Measurements from ENCODE around the gene SLC6A19.
A peak's percentile ranks its signal among the peaks of the same experiment; 100 is the strongest.

SLC6A19 gene

DNA sequence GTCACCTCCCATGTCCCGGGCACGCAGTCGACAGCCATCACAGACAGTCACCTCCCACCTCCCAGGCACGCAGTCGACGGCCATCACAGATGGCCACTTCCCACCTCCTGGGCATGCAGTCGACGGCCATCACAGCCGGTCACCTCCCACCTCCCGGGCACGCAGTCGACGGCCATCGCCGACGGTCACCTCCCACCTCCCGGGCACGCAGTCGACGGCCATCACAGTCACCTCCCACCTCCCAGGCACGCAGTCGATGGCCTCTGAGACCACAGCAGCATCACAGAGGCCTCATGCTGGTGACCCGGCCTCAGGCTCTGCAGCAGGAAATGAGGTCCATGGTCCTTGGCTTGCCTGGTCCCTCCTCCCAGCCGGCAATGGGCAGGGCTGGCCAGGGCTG is 5.5 kb upstream of the SLC6A19 start:
- no peak for DNase-seq (ENCODE audit: low spot score)

DNA sequence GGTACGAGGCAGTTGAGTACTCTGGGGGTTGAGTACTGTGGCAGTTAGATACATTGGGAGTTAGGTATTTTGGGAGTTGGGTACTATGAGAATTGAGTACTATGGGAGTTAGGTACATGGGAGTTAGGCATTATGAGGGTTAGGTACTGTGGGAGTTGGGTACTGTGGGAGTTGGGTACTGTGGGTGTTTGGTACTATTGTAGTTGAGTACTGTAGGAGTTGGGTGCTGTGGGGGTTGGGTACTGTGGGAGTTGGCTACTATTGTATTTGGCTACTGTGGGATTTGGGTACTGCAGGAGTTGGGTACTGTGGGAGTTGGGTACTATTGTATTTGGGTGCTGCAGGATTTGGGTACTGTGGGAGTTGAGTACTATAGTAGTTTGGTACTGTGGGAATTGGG is 4.8 kb upstream of the SLC6A19 start:
- no peak for DNase-seq (ENCODE audit: low spot score)

DNA sequence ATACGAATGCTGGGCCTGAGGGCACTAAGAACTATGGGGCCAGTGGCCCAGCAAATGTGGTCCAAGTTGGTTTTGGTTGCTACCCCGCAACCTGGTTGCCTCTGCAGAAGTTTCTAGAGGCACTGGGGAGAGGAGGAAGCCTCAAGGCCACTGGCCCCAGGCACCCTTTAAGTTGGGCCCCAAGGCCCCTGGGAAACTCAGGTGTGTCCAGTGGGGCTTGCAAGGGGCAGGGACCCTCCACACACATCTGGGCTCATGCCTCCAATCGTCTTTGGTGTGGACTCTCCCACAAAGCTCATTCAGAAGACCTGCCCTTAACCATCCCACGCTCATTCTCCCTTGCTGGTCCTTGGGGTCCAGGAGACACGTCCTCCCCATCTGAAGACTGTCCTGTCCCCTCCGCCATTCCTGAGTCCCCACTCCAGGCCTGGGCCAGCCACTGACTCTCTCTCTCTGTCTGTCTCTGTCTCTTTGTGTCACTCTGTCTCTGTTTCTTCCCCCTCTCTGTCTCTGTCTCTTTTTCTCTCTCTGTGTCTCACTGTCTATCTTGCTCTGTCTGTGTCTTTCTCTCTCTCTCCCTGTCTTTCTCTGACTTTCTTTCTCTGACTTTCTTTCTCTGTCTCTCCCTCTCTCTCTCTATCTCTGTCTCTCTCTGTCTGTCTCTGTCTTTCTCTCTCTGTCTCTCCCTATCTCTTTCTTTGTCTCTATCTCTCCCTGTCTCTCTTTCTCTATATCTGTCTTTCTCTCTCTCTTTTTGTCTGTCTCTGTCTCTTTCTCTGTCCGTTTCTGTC is 3.3 kb upstream of the SLC6A19 start:
- no peak for DNase-seq (ENCODE audit: low spot score)

DNA sequence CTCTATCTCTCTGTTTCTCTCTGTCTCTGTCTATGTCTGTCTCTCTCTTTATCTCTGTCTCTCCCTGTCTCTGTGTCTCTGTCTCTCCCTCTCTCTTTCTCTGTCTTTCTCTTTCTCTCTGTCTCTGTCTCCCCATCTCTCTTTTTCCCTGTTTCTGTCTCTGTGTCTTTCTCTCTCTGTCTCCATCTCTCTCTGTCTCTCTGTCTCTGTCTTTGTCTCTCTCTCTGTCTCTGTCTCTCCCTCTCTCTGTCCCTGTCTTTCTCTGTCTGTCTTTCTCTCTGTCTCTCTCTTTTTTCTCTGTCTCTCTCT is 2.1 kb upstream of the SLC6A19 start:
- no peak for DNase-seq (ENCODE audit: low spot score)

DNA sequence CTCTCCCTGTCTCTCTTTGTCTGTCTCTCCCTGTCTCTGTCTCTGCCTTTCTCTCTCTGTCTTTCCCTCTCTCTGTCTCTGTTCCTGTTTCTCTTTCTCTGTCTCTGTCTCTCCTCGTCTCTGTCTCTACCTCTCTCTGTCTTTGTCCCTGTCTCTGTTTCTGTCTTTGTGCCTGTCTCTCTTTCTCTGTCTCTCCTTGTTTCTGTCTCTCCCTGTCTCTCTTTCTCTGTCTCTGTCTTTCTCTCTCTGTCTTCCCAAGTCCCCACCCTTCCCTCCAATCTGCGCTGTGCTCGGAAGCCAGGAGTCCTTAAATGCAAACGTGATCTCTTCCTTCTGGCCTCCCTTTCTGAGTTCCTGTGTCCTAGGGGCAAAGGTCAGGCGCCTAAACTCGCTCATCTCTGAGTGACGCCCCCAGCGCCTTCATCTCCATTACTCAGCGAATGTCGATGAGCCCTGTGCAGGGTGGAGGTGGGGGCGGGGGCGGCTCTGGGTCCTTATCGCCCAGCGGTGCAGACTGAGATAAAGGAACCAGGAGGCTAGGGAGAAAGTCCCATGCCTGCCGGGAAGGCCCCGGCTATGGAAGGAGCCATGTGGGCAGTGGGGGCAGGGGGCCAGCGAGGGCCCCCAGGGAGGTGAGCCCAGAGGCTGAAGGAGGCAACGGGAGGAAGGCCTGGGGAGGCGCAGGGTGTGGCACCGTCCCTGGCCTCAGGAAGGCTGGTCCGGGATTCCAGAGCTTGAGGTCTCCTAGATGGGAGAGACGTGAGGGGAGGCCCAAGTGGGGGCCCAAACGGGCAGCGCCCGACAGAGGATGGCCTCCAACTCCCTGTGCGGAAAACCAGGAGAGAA is 1.5 kb upstream of the SLC6A19 start:
- no peak for DNase-seq (ENCODE audit: low spot score)

DNA sequence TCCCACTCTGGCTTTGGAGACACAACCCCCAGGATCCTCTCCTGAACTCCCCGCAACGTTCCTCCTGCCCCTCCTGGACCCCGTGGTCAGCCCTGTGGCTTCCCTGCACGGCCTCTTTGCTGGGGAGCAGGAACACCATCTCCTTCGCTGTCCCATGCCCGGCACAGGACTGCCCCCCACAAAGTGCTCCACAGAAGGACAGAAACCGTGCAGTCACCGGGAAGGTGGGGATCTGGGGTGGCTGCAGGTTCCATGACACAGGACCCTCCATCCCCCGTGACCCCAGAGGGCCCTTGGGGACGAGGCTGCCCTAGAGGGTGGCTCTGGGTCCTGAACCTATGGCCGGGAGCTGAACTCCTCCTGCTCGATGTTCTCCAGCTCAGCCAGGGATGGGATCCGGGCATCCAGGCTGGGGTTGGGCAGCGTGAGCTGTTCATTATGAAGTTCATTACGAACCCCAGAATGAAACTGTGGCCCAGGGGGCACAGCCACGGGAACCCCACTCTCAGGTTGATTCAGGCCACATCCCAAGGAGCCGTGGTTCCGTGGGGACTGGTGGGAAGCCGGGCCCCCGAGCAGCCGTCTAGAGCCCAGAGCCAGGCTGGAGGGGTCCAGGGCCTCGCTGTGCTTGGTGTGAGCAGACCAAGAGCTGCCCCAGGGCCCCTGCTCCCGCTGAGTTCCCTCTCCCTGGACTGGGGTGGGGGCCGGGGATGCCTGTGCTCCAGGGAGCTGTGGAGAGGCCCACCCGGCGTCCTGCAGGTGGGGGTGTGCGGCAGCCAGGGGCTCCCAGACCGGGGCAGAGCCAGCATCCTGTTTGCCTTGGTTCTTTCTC is 684 bp upstream of the SLC6A19 start:
- no peak for DNase-seq (ENCODE audit: low spot score)

DNA sequence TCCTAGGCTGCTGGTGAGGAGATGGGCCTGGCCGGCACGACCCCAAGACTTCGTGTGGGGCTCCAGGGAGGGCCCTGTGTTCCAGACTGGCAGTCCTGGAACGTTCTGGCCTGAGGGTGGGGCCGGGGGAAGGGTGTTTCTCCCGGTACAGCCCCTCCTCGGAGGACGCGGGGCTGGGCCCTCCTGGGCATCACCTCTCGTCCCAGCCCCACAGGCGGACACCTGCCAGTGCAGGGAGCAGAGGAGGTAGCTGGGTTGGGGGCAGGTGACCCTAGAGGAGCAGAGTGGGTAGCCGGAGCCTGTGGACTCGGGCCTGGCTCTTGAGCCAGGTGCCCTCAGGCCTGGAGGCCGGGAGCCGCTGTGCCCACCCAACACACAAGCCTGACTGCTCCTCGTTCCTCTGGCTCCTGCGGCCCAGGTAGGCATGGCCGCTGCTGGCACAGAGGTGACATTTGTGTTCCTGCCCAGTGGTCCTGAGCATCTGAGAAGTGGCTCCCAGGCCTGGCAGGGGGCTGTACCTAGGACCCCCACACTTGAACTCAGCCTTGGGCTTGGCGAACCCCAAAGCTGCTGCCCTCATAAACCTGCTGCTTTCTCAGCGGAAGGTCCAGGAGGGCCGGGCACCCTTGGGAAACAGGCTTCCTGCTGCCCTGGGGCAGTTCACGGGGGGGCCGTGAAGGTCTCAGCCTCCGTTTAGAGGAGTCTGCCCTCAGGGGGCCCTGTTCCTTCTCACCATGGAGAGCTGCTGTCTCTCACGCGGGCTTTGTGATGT is 817 bp downstream of the SLC6A19 start:
- DNase-seq (ENCODE audit: low spot score), result no peak

DNA sequence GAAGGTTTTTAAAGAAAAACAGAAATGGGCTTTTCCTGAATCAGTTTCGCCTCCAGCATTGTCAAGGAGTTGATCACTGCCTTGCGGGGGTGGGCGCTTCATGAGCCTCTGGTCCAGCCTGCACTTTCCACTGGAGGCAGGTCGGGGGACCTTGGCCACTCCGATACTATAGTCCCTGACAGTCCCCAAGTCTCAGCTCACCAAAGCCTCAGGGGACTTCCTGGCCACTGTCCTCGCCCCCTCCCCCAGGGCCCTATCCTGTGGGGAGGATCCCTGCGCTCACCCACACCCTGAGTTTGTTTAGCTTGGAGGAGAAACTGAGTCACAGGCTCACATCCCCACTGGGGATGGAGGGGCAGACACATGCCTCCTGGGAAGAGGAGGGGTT is 1.4 kb downstream of the SLC6A19 start:
- DNase-seq (ENCODE audit: low spot score), result no peak

DNA sequence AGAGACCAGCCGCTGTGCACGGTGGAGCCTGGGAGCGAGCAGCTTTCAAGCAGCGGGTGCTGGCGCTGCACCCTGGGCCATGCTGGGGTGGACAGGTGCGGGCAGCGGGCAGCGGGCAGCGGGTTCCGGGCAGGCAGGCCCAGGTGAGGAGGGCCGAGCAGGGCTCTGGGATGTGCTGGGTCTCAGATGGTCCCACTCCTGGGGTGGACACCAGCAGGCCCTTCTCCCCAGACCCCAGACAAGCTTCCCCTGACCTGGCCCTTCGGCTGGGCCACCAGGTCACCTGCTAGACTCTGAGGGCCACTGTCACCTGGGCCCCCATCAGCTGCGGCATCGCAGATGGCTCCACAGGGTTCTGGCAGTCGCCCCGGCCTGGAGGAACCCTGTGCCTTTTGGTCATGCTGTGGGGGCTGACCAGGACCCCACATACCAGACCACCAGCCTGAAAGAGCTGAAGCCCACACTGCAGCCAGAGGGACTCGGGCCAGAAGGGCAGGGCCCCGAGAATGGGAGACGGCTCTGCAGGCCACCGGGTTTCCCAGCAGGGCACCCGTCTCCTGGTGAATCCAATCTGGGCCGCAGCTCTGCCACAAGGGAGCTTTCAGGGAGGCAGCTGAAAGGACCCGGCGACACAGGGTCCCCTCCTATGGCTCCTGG is 2.0 kb downstream of the SLC6A19 start:
- no peak for DNase-seq (ENCODE audit: low spot score)

DNA sequence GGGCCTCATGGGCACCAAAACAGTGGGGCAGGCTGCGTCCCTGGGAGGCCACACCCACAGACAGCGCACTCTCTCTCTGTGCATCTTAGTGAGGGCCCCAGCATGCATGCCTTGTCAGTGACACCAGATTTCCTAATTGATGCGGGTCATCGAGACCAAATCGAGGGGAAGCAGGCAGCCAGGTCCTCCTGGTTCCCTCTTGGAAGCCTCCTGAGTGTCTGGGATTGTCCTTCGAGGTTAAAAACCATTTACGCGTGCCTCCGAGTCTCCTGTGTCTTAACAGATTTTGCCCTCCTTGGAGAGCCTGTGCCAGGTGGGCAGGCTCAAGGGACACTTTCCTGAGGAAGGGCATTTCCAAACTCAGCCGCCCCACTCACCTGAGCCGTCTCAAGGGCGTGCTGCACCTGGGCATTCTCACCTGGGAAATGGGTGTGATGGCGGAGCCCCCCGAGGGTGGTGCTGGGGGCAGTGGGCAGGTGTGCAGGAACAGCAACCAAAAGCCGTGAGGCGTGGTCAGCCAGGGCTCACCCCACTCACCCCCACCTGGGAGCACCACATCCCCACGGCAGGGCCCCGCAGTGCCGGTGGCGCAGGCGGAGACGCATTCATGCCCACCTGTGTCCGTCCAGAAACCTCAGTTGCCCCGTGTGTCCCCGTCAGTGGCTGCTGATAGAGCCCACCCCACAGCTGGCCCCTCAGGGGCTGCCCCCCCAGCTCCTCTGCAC is 2.7 kb downstream of the SLC6A19 start:
- DNase-seq (ENCODE audit: low spot score), result no peak

DNA sequence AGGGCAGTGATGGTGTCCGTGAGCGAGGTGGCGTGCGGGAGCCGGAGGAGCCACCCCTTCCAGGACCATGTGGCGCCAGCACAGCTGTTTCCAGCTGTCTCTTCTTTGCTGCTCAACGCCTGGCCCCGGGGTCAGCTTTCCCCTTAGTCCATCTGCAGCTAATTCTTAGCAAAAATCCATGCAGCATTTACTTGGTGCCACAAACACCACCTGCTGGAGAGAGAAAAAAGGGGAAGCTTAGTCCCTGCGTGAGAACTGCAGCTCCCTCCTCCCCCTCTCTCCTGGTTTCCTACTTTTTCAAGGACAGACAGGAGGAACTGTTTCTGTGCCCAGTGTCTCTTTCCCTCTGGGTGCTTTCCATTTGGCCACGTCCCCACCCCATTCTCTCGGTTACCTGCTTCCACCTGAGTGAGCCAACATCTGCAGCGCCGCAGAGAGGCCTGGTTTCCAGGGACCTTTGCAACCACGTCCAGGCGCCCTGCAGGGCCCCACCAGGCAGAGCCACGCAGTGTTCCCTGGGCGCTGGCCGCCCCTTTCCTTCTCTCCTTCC is 3.4 kb downstream of the SLC6A19 start:
- DNase-seq (ENCODE audit: low spot score), result peak; percentile 73

DNA sequence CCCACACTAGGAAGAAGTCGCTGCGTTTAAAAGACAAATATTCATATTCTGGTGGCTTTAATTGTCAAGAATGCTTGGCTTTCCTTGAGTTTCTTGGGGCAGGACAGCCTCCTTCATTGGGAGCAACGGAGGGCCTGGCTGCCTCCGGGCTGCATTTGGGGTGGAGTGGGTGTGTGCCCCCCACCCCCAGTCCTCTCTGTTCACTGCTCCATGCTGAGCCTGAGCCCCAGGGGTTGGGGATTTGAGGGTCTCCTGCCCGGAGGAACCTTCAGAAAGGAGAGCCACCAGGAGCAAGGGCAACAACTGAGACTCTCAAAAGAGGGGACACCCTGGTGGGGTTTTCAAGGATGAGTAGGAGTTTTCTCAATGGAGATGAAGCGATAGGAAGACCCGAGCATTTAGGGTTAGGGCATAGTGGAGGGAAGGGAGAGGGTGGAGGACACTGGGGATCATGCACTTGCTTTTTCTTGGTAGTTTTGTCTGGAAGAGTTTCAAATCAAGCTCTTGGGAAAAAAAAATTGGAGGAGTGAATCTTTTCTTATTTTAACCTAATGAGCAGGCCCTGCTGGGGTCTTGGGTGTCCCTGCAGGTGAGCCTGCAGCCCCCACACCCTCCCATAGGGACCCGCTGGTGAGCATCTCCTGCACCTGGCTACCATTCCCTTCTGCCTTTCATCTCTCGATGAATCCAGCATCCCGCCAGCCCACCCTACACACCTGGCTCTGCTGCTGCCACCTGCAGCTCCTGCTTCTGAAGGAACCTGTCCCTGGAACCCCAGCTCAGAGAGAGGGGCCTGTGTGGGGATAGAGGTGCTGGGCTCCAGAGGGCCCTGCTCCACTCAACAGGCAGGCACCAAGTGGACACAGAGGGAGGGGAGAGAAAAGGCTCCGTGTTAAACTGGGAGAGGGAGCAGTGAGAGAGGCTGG is 4.1 kb downstream of the SLC6A19 start:
- no peak for DNase-seq (ENCODE audit: low spot score)

DNA sequence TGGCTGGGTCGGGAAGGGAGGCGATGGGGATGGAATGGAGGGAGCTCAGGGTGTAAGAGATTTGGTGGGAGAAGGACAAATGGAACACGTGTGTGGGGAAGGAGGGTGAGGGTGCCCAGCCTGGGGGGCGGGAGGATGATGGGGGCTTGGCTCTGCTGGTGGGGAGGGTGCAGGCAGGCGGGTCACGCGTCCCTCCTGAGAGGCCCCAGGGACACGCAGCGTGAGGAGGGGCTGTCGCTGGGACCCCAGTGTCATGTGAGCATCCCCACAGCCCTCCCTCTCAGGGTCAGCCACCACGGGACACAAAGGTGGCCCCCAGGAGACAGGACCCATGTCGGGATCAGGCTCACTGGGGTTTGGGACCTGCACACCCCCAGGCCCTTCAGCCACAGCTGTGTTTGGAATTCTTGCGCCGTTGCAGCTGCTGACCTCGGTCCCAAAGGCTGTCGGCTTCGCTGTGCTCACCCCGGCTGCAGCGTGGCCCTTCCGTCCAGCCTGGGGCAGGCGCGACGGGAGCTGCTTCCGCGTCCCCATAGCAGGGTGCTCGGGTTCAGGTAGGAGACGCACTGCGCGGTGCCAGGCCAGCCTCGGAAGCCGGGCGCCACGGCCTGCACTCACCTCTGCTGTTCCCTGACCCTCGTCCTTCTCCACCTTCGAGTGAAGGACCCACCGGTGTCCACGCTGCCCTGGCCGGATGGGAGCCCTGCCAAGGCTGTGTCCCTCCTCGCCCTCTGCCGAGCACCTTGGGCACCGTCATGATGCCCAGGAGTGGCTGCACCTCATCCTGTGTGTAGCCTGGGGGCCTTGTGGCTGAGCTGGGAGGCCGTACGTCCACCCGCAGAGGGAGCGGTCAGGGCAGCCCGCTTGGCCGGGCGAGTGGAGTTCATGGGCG is 5.4 kb downstream of the SLC6A19 start:
- no peak for DNase-seq (ENCODE audit: low spot score)

DNA sequence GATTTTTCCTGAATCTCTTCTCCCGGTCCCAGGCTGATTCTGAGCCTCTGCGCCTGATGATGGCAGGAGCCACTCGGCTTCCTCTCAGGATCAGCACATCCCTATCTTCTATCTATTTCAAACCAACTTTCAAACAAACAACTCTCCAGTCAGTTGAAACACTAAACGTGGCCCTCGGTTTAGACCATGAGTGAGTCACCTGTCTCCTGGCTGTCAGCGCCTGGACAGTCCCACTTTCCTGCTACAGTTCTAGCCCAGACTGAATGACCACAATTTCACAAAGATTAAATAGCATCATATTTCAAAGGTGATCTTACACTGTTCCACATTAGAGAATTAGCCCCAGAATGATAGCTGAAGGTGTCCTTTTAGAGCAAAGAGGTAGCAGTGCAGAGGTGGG is 6.2 kb downstream of the SLC6A19 start:
- no peak for DNase-seq (ENCODE audit: low spot score)

DNA sequence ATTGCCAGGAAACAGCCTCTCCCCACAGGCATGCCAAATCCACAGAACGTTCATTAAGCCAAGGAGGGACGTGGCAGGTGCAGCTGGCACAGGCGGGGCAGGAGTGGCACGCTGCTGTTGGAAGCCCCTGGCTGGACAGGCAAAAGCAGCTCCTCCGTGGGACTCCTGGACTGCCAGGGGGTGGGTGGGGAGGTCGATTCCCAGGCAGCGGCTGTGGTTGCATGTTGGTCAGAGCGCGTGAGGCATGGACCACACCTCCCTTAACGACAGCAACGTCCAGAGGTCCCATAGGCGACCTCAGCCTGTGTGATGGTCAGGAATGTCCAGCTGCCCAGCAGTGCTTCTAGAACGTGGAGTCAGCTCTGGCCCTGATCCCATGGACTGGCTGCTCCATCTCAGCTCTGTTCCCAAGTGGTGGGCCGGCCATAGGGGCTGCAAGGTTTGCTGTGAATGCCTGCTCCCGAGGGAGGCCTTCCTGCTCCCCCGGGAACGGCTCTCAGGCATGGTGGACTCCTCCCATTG is 6.9 kb downstream of the SLC6A19 start:
- no peak for DNase-seq (ENCODE audit: low spot score)

DNA sequence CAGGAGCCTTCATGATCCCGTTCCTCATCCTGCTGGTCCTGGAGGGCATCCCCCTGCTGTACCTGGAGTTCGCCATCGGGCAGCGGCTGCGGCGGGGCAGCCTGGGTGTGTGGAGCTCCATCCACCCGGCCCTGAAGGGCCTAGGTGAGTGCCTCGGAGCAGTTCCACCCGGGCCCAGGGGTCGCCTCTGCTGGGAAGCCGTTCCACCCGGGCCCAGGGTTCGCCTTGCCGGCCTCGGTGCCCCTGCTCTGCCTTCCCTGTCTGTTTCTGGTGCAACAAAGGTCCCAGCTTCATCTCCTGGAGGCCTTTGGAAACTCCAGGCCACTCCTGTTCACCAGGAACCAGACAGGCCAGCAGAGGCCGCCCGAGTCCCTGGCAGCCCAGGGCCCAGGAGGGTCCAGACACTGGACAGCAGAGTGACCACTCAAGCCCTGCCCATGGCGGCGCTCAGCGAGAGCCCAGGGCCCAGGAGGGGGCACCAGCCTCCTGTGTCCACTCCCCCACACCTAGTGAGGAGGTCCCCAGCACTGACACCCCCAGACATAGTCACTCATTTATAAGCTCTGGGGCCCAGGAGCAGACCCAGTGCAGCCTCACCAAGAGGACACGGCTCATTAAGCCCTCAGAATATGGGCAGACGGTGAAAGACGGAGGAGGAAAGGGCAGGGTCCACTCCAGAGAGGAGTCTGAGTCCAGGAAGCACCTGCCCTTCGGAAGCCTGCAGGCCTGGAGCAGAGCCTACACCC is 7.5 kb downstream of the SLC6A19 start:
- peak; percentile 72 for DNase-seq (ENCODE audit: low spot score)

DNA sequence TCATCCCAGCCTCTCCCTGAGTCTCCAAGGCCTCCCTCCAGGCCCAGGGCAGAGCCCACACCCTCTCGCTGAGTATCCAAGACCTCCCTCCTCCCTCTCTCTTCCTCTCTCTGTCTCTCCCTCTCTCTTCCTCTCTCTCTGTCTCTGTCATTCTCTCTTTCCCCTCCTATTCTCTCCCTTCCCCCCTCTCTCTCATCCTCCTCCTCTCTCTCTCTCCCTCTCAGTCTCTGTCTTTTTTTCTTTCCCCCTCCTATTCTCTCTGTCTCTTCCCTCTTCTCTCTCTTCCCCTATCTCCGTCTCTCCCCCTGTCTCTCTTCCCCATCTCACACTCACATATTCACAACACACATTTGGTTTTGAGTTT is 8.1 kb downstream of the SLC6A19 start:
- DNase-seq (ENCODE audit: low spot score), result no peak
